HepG2 (cell line): ENCODE data around the gene NHERF2. TPM values are rescaled to one million over a fixed set of nuclear protein-coding genes. Genes with fewer than 3 reads are reported as not detected.

Experiments
- CEBPB ChIP-seq: IDR thresholded peaks from 2 replicates; pipeline ENCODE4 v1.6.1; 2011; ENCODE audit warnings: low read depth, low read length, improper control_type of control experiment, borderline replicate concordance
- HNRNPH1 ChIP-seq: fragments of 200-400 bp; formaldehyde crosslinking; optimal IDR thresholded peaks from 2 replicates; pipeline ENCODE3; 2017; ENCODE audit warnings: mild to moderate bottlenecking, low read depth, low read length
- KMT2A ChIP-seq: sonication (generic); formaldehyde crosslinking; IDR thresholded peaks from 2 replicates; pipeline ENCODE4 v1.4.0; 2020; ENCODE audit warnings: missing genetic modification reagents
- NPAS2 ChIP-seq: sonication (generic); formaldehyde crosslinking; IDR thresholded peaks from 2 replicates; pipeline ENCODE4 v1.8.0; 2022; ENCODE audit warnings: mild to moderate bottlenecking, missing genetic modification reagents, borderline replicate concordance
- PRMT3 ChIP-seq: sonication (generic); formaldehyde crosslinking; IDR thresholded peaks from 2 replicates; pipeline ENCODE4 v1.8.1; 2022; ENCODE audit warnings: low read depth, mild to moderate bottlenecking, moderate library complexity, missing genetic modification reagents, borderline replicate concordance
- PRPF4 ChIP-seq: fragments of 200-400 bp; formaldehyde crosslinking; IDR thresholded peaks from 2 replicates; pipeline ENCODE4 v1.6.1; 2016; ENCODE audit warnings: low read length, low read depth; ENCODE audit not compliant: poor library complexity, severe bottlenecking
- SMC3 ChIP-seq: IDR thresholded peaks from 2 replicates; pipeline ENCODE4 v1.6.1; 2011; ENCODE audit warnings: low read length, improper control_type of control experiment
- TAF15 ChIP-seq: fragments of 200-400 bp; formaldehyde crosslinking; IDR thresholded peaks from one replicate; pipeline ENCODE4 v1.6.1; 2018; ENCODE audit warnings: mild to moderate bottlenecking, low read depth, low read length; ENCODE audit not compliant: poor library complexity, severe bottlenecking
- ZBED4 ChIP-seq: sonication (generic); formaldehyde crosslinking; IDR thresholded peaks from 2 replicates; pipeline ENCODE4 v1.4.0; 2020; ENCODE audit warnings: missing genetic modification reagents, borderline replicate concordance
- ZBTB21 ChIP-seq: sonication (generic); formaldehyde crosslinking; IDR thresholded peaks from 2 replicates; pipeline ENCODE4 v1.4.0; 2020; ENCODE audit warnings: missing genetic modification reagents
- ZFP36 ChIP-seq: fragments of 150-350 bp; IDR thresholded peaks from 2 replicates; pipeline ENCODE4 v1.6.1; 2018; ENCODE audit warnings: borderline replicate concordance, low read length, low read depth; ENCODE audit not compliant: partially characterized antibody
- ZNF761 ChIP-seq: sonication (generic); formaldehyde crosslinking; conservative IDR thresholded peaks from 2 replicates; pipeline ENCODE4 v1.4.0; 2020; ENCODE audit warnings: mild to moderate bottlenecking, missing genetic modification reagents
- polyA plus RNA-seq, 8 experiments: library from polyadenylated mRNA; depleted of rRNA in 3 of 8; stranded (reverse) in 7 of 8; unstranded in 1 of 8; fragments of >200 nt; fragmentation: Illumina TruSeq in 4 of 8; extraction: Trizol in 4 of 8; gene quantifications; 2 replicates each; pipeline versions ENCODE4 v1.2.1 to v1.2.3, GENCODE V29; 2011 to 2016; ENCODE audit warnings: low read depth in 4 of 8, missing spikeins in 1 of 8, mixed read lengths in 1 of 8; ENCODE audit not compliant: insufficient read depth in 1 of 8
- total RNA-seq, 5 experiments: library from RNA; depleted of rRNA; stranded (reverse); fragments of >200 nt; fragmentation: Illumina TruSeq; extraction: Trizol; gene quantifications; 2 replicates each; pipeline ENCODE4 v1.2.3, GENCODE V29; 2016; ENCODE audit warnings: low read depth in 1 of 5
- TF ChIP-seq, protein P1 (sequence below): sonication (generic); formaldehyde crosslinking; IDR thresholded peaks from 2 replicates; pipeline ENCODE4 v1.4.0; 2020; ENCODE audit warnings: low read depth, missing genetic modification reagents
- TF ChIP-seq, protein P2 (sequence below): sonication (generic); formaldehyde crosslinking; IDR thresholded peaks from 2 replicates; pipeline ENCODE4 v1.4.0; 2020; ENCODE audit warnings: mild to moderate bottlenecking, missing genetic modification reagents

NHERF2 gene
- total and polyA plus RNA-seq, 2 of the 13 experiments (the other 11 are each of a cell fraction or from before 2014, with no cell fraction given) = 23.7 to 39.3 TPM

- TF ChIP-seq ZBED4 (CRISPR knock-in tag) (peak; percentile 53; the same call in 1 of the 2 replicates), TAF15 (no peak), NPAS2 (no peak), ZBTB21 (no peak), ZFP36 (no peak), KMT2A (CRISPR knock-in tag) (peak; percentile 8; the same call in 1 of the 2 replicates), ZNF761 (CRISPR knock-in tag) (no peak; the same call in 1 of the 2 replicates), HNRNPH1 (no peak), PRPF4 (no peak), SMC3 (no peak), CEBPB (no peak), PRMT3 (CRISPR knock-in tag) (no peak)
- TF ChIP-seq, protein P1, sequence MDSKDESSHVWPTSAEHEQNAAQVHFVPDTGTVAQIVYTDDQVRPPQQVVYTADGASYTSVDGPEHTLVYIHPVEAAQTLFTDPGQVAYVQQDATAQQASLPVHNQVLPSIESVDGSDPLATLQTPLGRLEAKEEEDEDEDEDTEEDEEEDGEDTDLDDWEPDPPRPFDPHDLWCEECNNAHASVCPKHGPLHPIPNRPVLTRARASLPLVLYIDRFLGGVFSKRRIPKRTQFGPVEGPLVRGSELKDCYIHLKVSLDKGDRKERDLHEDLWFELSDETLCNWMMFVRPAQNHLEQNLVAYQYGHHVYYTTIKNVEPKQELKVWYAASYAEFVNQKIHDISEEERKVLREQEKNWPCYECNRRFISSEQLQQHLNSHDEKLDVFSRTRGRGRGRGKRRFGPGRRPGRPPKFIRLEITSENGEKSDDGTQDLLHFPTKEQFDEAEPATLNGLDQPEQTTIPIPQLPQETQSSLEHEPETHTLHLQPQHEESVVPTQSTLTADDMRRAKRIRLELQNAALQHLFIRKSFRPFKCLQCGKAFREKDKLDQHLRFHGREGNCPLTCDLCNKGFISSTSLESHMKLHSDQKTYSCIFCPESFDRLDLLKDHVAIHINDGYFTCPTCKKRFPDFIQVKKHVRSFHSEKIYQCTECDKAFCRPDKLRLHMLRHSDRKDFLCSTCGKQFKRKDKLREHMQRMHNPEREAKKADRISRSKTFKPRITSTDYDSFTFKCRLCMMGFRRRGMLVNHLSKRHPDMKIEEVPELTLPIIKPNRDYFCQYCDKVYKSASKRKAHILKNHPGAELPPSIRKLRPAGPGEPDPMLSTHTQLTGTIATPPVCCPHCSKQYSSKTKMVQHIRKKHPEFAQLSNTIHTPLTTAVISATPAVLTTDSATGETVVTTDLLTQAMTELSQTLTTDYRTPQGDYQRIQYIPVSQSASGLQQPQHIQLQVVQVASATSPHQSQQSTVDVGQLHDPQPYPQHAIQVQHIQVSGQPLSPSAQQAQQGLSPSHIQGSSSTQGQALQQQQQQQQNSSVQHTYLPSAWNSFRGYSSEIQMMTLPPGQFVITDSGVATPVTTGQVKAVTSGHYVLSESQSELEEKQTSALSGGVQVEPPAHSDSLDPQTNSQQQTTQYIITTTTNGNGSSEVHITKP (CRISPR knock-in tag) = no peak
- TF ChIP-seq, protein P2, sequence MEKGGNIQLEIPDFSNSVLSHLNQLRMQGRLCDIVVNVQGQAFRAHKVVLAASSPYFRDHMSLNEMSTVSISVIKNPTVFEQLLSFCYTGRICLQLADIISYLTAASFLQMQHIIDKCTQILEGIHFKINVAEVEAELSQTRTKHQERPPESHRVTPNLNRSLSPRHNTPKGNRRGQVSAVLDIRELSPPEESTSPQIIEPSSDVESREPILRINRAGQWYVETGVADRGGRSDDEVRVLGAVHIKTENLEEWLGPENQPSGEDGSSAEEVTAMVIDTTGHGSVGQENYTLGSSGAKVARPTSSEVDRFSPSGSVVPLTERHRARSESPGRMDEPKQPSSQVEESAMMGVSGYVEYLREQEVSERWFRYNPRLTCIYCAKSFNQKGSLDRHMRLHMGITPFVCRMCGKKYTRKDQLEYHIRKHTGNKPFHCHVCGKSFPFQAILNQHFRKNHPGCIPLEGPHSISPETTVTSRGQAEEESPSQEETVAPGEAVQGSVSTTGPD (CRISPR knock-in tag) = peak; percentile 70; the same call in 1 of the 2 replicates
These were observed 12.8 kb downstream of the NHERF2 start (continued) for GRCh38 chr16:2039274-2040031.
